ENCODE results near the gene SCLT1. TPM values are rescaled to one million over a fixed set of nuclear protein-coding genes. Genes with fewer than 3 reads are reported as not detected.

Gene SCLT1
- total RNA-seq, 1 donor from 2014 or later, result 14.4 TPM

DNA sequence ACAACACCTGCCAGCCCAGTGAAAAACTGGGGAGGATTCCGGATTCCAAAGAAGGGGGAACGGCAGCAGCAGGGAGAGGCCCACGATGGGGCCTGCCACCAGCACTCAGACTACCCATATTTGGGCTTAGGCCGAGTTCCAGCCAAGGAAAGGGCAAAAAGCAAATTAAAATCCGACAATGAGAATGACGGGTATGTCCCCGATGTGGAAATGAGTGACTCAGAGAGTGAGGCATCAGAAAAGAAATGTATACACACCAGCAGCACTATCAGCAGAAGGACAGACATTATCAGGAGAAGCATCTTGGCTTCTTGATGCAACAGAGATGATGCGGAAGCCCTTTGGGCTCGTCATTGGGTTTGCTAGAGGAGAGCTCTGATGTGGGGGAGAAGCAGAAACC, 221.4 kb downstream of the SCLT1 start:
- no peak for DNase-seq
- Histone ChIP-seq H3K4me1 (no peaks in the 10 kb centered on the region), H3K36me3 (peaks cover 69% of the 10 kb centered on the region), H3K4me3 (no peak overlapping the region), H3K9me3 (no peaks in the 10 kb centered on the region), H3K27ac (no peak overlapping the region), H3K27me3 (no peaks in the 10 kb centered on the region)
- TF ChIP-seq CTCF (IDR thresholded peaks at IDR 0.05), result no peak
- intact Hi-C loops (cut with DNase I), result no loop called here
- no peak for ATAC-seq

DNA sequence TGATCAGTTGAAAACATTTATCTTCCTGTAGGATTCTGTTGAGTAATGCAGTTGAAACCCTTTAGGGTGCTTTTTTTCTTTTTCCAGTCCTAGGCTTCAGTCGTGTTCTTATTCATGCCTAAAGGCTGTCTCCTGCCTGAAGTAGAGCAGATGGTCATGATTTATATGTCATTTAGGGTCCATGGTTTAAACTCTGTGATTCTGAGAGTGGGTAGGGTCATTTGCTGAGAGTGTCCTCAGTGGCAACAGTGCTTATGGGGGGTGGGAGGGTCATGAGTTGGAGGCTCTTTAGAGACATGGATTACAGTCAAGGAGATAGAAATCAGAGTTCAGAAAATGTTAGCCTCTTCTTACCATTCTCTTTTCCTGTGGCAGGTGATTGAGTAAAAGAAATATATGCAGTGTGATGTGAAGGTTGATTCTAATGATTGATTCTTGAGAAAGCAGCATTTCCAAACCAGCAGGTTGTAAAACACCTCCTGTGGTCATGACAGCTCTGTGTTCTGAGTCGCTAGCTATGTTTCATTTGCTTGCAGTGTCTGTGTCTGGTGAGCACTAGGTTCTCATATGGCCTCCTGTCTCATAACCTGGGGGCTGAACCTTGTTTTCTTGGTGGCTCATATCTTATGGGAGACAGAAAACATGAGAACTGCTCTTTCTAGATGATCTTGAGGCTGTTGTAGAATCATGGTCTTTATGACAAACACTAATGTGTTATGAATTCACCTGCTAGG, 223.4 kb downstream of the SCLT1 start:
- H3K9me3 ChIP-seq, result no peaks in the 10 kb centered on the region
- intact Hi-C loops (cut with DNase I), result loop anchor here (10.0 kb wide), 1 partner anchor 675 kb away; no protein-coding TSS in a partner anchor
- H3K4me3 ChIP-seq, result no peak overlapping the region
- DNase-seq (no peak), ATAC-seq (no peak)
- H3K27me3 ChIP-seq, result no peaks in the 10 kb centered on the region
- TF ChIP-seq CTCF (IDR thresholded peaks at IDR 0.05), result no peak
- H3K27ac ChIP-seq, result no peak overlapping the region
- H3K36me3 ChIP-seq, result peaks cover 69% of the 10 kb centered on the region
- H3K4me1 ChIP-seq, result no peaks in the 10 kb centered on the region

GRCh38 chr4:128868758-128869157, 224.6 kb downstream of the SCLT1 start:
- no peak for TF ChIP-seq CTCF (IDR thresholded peaks at IDR 0.05)
- intact Hi-C loops (cut with DNase I), result loop anchor here (10.0 kb wide), 1 partner anchor 674 kb away; no protein-coding TSS in a partner anchor
- DNase-seq (no peak), ATAC-seq (no peak)
- Histone ChIP-seq H3K4me1 (no peaks in the 10 kb centered on the region), H3K4me3 (no peak overlapping the region), H3K27me3 (no peaks in the 10 kb centered on the region), H3K27ac (no peak overlapping the region), H3K36me3 (peaks cover 68% of the 10 kb centered on the region), H3K9me3 (no peaks in the 10 kb centered on the region)

DNA sequence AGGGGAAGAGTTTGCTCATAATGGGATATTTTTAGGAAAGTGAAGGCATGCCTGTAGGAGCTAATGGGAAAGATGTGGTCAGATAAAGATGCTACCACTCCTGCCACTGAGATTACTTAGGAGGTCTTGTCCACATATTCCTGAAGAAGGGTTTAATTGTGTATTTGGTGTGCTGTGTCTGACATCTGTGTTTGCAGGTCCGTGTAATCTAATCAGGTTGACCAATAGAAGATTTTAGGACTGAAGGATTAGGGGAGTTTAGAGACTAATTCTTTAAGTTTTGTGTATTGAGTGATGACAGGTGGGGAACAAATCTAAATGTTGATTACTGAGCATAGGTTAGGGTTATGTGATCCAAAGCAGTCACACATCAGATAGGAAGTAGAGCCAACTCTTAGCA, 226.6 kb downstream of the SCLT1 start:
- no peaks in the 10 kb centered on the region for H3K27me3 ChIP-seq
- H3K4me1 ChIP-seq, result peaks cover 8% of the 10 kb centered on the region
- no peak overlapping the region for H3K27ac ChIP-seq
- DNase-seq (no peak), ATAC-seq (no peak)
- no peak for TF ChIP-seq CTCF (IDR thresholded peaks at IDR 0.05)
- H3K36me3 ChIP-seq, result peaks cover 60% of the 10 kb centered on the region
- intact Hi-C loops (cut with DNase I), result loop anchor here (10.0 kb wide), 1 partner anchor 672 kb away; no protein-coding TSS in a partner anchor
- H3K4me3 ChIP-seq, result no peak overlapping the region
- no peaks in the 10 kb centered on the region for H3K9me3 ChIP-seq

GRCh38 chr4:128866269-128866668, 227.1 kb downstream of the SCLT1 start:
- H3K27ac ChIP-seq, result no peak overlapping the region
- TF ChIP-seq CTCF (IDR thresholded peaks at IDR 0.05), result no peak
- no peak for ATAC-seq
- intact Hi-C loops (cut with DNase I), result loop anchor here (10.0 kb wide), 1 partner anchor 671 kb away; no protein-coding TSS in a partner anchor
- H3K36me3 ChIP-seq, result peaks cover 60% of the 10 kb centered on the region
- peaks cover 12% of the 10 kb centered on the region for H3K4me1 ChIP-seq
- no peak overlapping the region for H3K4me3 ChIP-seq
- no peak for DNase-seq
- H3K9me3 ChIP-seq, result no peaks in the 10 kb centered on the region
- no peaks in the 10 kb centered on the region for H3K27me3 ChIP-seq
